GM12878 (cell line): ENCODE measurements around the gene MAP4K1. TPM values are rescaled to one million over a fixed set of nuclear protein-coding genes. Genes with fewer than 3 reads are reported as not detected.
A peak's percentile ranks its signal among the peaks of the same experiment; 100 is the strongest.

Experiments used
- ATAC-seq: fragments of 200-7000 bp; cut with Tn5 transposase; 3 replicates; pipeline ENCODE4 v1.9.1; 2020; ENCODE audit warnings: mild to moderate bottlenecking, moderate library complexity
- BruUV-seq: library from RNA; stranded (reverse); fragments of 400-500 nt; replicated peaks from 2 replicates; lab custom pipeline; 2021; lab: Mats Ljungman, UMichigan
- CTCF ChIA-PET: fragments of 300-600 bp; sonication (Branson Sonifier 250); formaldehyde crosslinking; extraction: SDS; loops from one replicate; lab custom pipeline; 2021; ENCODE audit warnings: inconsistent platforms; lab: Yijun Ruan, JAX
- POLR2A ChIA-PET: fragments of 350-600 bp; formaldehyde crosslinking; extraction: SDS; loops from one replicate; lab custom pipeline; 2021; ENCODE audit warnings: inconsistent platforms; lab: Charles Lee
- RAD21 ChIA-PET: fragments of 300-600 bp; sonication (Branson Sonifier 250); formaldehyde crosslinking; loops from one replicate; lab custom pipeline; 2023; ENCODE audit warnings: antibody characterized with exemption; ENCODE audit not compliant: unreplicated experiment; lab: Charles Lee
- SMC1A ChIA-PET: fragments of 300-600 bp; sonication (Branson Sonifier 250); formaldehyde crosslinking; loops from one replicate; lab custom pipeline; 2023; ENCODE audit not compliant: unreplicated experiment, uncharacterized antibody; lab: Charles Lee
- DNase-seq: peaks from one replicate; pipeline ENCODE4 v3.0.0-alpha.2; 2011; ENCODE audit warnings: low read depth, low spot score
- FAIRE-seq: peaks from 3 replicates; lab custom pipeline; 2011; peaks lifted over from hg19 to GRCh38; lab: Jason Lieb, UNC
- H2AFZ ChIP-seq: 2 replicates; pipeline ENCODE4 v1.6.0; 2011; ENCODE audit warnings: low read depth, low read length, control low read depth; ENCODE audit not compliant: control insufficient read depth
- H3K27ac ChIP-seq: 2 replicates; pipeline ENCODE4 v1.5.1; 2011; ENCODE audit warnings: control low read depth; ENCODE audit not compliant: control insufficient read depth, insufficient read depth
- H3K27me3 ChIP-seq, 2 experiments: replicated peaks in 1 of 2; 2 replicates each; pipeline versions ENCODE4 v1.6.0 to v1.6.1; 2011; ENCODE audit warnings: low read length in 1 of 2; ENCODE audit not compliant: control insufficient read depth in 2 of 2, insufficient read depth in 2 of 2
- H3K36me3 ChIP-seq, 2 experiments: 2 replicates each; pipeline ENCODE4 v1.5.1; 2011; ENCODE audit warnings: low read length in 1 of 2; ENCODE audit not compliant: control insufficient read depth in 2 of 2, insufficient read depth in 2 of 2
- H3K4me1 ChIP-seq: 2 replicates; pipeline ENCODE4 v1.6.1; 2011; ENCODE audit warnings: mild to moderate bottlenecking, low read length, moderate library complexity, mixed read lengths; ENCODE audit not compliant: control insufficient read depth, insufficient read depth
- H3K4me2 ChIP-seq: 2 replicates; pipeline ENCODE4 v1.6.0; 2011; ENCODE audit warnings: control low read depth; ENCODE audit not compliant: control insufficient read depth, insufficient read depth
- H3K4me3 ChIP-seq: fragments of 200-600 bp; sonication (generic); 2 replicates; pipeline ENCODE4 v1.5.1; 2016
- H3K79me2 ChIP-seq: 2 replicates; pipeline ENCODE4 v1.6.0; 2011; ENCODE audit warnings: low read length; ENCODE audit not compliant: control insufficient read depth, insufficient read depth
- H3K9ac ChIP-seq: 2 replicates; pipeline ENCODE4 v1.8.0; 2011; ENCODE audit warnings: low read length, control low read depth, mixed read lengths; ENCODE audit not compliant: control insufficient read depth, insufficient read depth
- H3K9me3 ChIP-seq: replicated peaks from 3 replicates; pipeline ENCODE4 v1.5.1; 2011; ENCODE audit warnings: mild to moderate bottlenecking, low read length; ENCODE audit not compliant: control insufficient read depth, insufficient read depth
- H4K20me1 ChIP-seq: 2 replicates; pipeline ENCODE4 v1.6.0; 2011; ENCODE audit not compliant: control insufficient read depth, insufficient read depth
- BHLHE40 ChIP-seq, 2 experiments: fragments of 450-650 bp in 1 of 2; IDR thresholded peaks; 2 replicates each; pipeline ENCODE4 v1.6.1; 2011 to 2017; ENCODE audit warnings: low read depth in 2 of 2, borderline replicate concordance in 1 of 2, improper control_type of control experiment in 1 of 2, low read length in 1 of 2, mild to moderate bottlenecking in 1 of 2
- CREB1 ChIP-seq: IDR thresholded peaks from 2 replicates; pipeline ENCODE4 v1.6.1; 2012; ENCODE audit warnings: low read depth, mild to moderate bottlenecking, inconsistent platforms
- DPF2 ChIP-seq: fragments of 450-650 bp; IDR thresholded peaks from 2 replicates; pipeline ENCODE4 v1.6.1; 2017; ENCODE audit warnings: mild to moderate bottlenecking
- EGR1 ChIP-seq, 2 experiments: IDR thresholded peaks; 1 replicate in 1 of 2; 2 replicates in 1 of 2; pipeline ENCODE4 v1.6.1; 2011 to 2012; ENCODE audit warnings: low read depth in 2 of 2, low read length in 2 of 2, borderline replicate concordance in 1 of 2, mild to moderate bottlenecking in 1 of 2, moderate library complexity in 1 of 2
- FOXM1 ChIP-seq: IDR thresholded peaks from 2 replicates; pipeline ENCODE4 v1.6.1; 2012; ENCODE audit warnings: low read depth, mild to moderate bottlenecking, inconsistent platforms, low read length, moderate library complexity
- GATAD2B ChIP-seq: fragments of 450-650 bp; conservative IDR thresholded peaks from 2 replicates; pipeline ENCODE4 v1.6.1; 2017; ENCODE audit warnings: low read depth, mild to moderate bottlenecking, moderate library complexity
- IKZF1 ChIP-seq: fragments of 450-650 bp; conservative IDR thresholded peaks from 2 replicates; pipeline ENCODE4 v1.6.1; 2017; ENCODE audit warnings: antibody characterized with exemption, mild to moderate bottlenecking
- LARP7 ChIP-seq: fragments of 450-650 bp; IDR thresholded peaks from 2 replicates; pipeline ENCODE4 v1.6.1; 2017; ENCODE audit warnings: mild to moderate bottlenecking
- MEF2A ChIP-seq: IDR thresholded peaks from 2 replicates; pipeline ENCODE4 v1.6.1; 2011; ENCODE audit warnings: low read depth, mild to moderate bottlenecking, low read length, moderate library complexity; ENCODE audit not compliant: insufficient read depth
- NR2F1 ChIP-seq: fragments of 450-650 bp; conservative IDR thresholded peaks from 2 replicates; pipeline ENCODE4 v1.6.1; 2017; ENCODE audit warnings: mild to moderate bottlenecking
- PAX5 ChIP-seq: IDR thresholded peaks from 2 replicates; pipeline ENCODE4 v1.6.1; 2011; ENCODE audit warnings: low read depth, low read length, borderline replicate concordance
- RB1 ChIP-seq: fragments of 450-650 bp; formaldehyde crosslinking; IDR thresholded peaks from 2 replicates; pipeline ENCODE4 v1.6.1; 2017; ENCODE audit warnings: mild to moderate bottlenecking, borderline replicate concordance
- RELA ChIP-seq: fragments of 450-650 bp; IDR thresholded peaks from 2 replicates; pipeline ENCODE4 v1.8.0; 2014; ENCODE audit warnings: borderline replicate concordance; ENCODE audit not compliant: partially characterized antibody
- SPI1 ChIP-seq: IDR thresholded peaks from 2 replicates; pipeline ENCODE4 v1.6.1; 2011; ENCODE audit warnings: low read depth, mild to moderate bottlenecking, low read length, moderate library complexity, borderline replicate concordance; ENCODE audit not compliant: insufficient read depth
- YY1 ChIP-seq: IDR thresholded peaks from 2 replicates; pipeline ENCODE4 v1.6.1; 2011; ENCODE audit warnings: low read depth, mild to moderate bottlenecking, low read length
- ZNF207 ChIP-seq: fragments of 450-650 bp; IDR thresholded peaks from 2 replicates; pipeline ENCODE4 v1.6.1; 2014; ENCODE audit warnings: antibody characterized with exemption, mild to moderate bottlenecking, borderline replicate concordance
- WGBS: methylation state at CpG from one replicate; pipeline ENCODE4 v1.1.6; 2016; ENCODE audit warnings: low lambda C conversion rate; ENCODE audit not compliant: insufficient replicate concordance, insufficient coverage; ENCODE audit errors: missing lambda C conversion rate; 5-methylcytosine and 5-hydroxymethylcytosine counted together
- in situ Hi-C: fragments of 300-500 bp; cut with MboI; formaldehyde crosslinking; loops from 9 replicates; pipeline ENCODE4 v1.14.3; 2018; ENCODE audit warnings: mixed read lengths
- intact Hi-C: fragments of 100-400 bp; cut with micrococcal nuclease; formaldehyde crosslinking; loops from one replicate; pipeline ENCODE4 v1.14.2; 2022; ENCODE audit not compliant: unreplicated experiment
- polyA plus RNA-seq, 11 experiments: library from polyadenylated mRNA; depleted of rRNA in 4 of 11; unstranded in 6 of 11; stranded (reverse) in 5 of 11; fragments of >200 nt; fragmentation: Nextera tagmentation in 4 of 11; fragmentation: Illumina TruSeq in 1 of 11; extraction: Ambion mirVana in 4 of 11; extraction: Trizol in 1 of 11; gene quantifications; 1 replicate in 1 of 11; 2 replicates in 10 of 11; pipeline versions ENCODE4 v1.2.1 to v1.2.3, GENCODE V29; 2011 to 2016; ENCODE audit warnings: inconsistent platforms in 2 of 11, missing spikeins in 2 of 11, low read depth in 1 of 11
- total RNA-seq, 4 experiments: library from RNA; depleted of rRNA in 3 of 4; stranded (reverse); fragments of >200 nt in 3 of 4; fragmentation: Illumina TruSeq in 1 of 4; extraction: Trizol in 1 of 4; gene quantifications; 2 replicates each; pipeline versions ENCODE4 v1.2.1 to v1.2.3, GENCODE V29; 2013 to 2021
- TF ChIP-seq, protein P1 (sequence below): fragments of 450-650 bp; IDR thresholded peaks from 2 replicates; pipeline ENCODE4 v1.6.1; 2017; ENCODE audit warnings: mild to moderate bottlenecking, moderate library complexity
- TF ChIP-seq, protein P2 (sequence below): fragments of 450-650 bp; IDR thresholded peaks from 2 replicates; pipeline ENCODE4 v1.6.1; 2017; ENCODE audit warnings: low read depth, mild to moderate bottlenecking, moderate library complexity

The MAP4K1 gene
- total and polyA plus RNA-seq, 10 of the 15 experiments (the other 5 are each of a cell fraction or from before 2014, with no cell fraction given): 39.2 to 306 (median 140) TPM

DNA sequence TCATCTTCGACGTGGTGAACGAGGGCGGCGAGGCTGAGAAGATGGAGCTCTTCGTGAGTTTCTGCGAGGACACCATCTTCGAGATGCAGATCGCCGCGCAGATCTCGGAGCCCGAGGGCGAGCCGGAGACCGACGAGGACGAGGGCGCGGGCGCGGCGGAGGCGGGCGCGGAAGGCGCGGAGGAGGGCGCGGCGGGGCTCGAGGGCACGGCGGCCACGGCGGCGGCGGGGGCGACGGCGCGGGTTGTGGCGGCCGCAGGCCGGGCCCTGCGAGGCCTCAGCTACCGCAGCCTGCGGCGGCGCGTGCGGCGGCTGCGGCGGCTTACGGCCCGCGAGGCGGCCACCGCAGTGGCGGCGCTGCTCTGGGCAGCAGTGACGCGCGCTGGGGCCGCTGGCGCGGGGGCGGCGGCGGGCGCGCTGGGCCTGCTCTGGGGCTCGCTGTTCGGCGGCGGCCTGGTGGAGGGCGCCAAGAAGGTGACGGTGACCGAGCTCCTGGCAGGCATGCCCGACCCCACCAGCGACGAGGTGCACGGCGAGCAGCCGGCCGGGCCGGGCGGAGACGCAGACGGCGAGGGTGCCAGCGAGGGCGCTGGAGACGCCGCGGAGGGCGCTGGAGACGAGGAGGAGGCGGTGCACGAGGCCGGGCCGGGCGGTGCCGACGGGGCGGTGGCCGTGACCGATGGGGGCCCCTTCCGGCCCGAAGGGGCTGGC is 52.6 kb downstream of the MAP4K1 start:
- H2AFZ ChIP-seq: no peak overlapping the region; the same call in 1 of the 2 replicates
- H3K4me2 ChIP-seq: peak overlapping the region; percentile 48; the same call in 1 of the 2 replicates
- no peaks in the 10 kb centered on the region for H3K79me2 ChIP-seq
- H3K36me3 ChIP-seq: no peaks in the 10 kb centered on the region
- BruUV-seq: no TSS peak
- no peaks in the 10 kb centered on the region for H4K20me1 ChIP-seq
- SMC1A ChIA-PET: interaction anchor here (1.5 kb wide), 1 partner anchor 21 kb away, joined by 3 read pairs; no protein-coding TSS in a partner anchor
- POLR2A ChIA-PET: interaction anchor here (1.1 kb wide), 1 partner anchor 30 kb away, joined by 4 read pairs; no protein-coding TSS in a partner anchor
- WGBS: 5% methylated on average over 41 of the region's 111 CpGs
- RAD21 ChIA-PET: interaction anchor here (1.0 to 1.6 kb wide), 2 partner anchors 53 to 70 kb away, joined by 4 to 7 read pairs; partner anchors contain the start of gene MAP4K1
- H3K4me1 ChIP-seq: peaks cover 17% of the 10 kb centered on the region
- FAIRE-seq (no peak), DNase-seq (no peak), ATAC-seq (peak; percentile 58)
- intact Hi-C loops (no loop called here), in situ Hi-C loops (loop anchor here (5.0 kb wide), 1 partner anchor 52 kb away; the partner anchor contains the start of genes EIF3K and MAP4K1)
- 0 out of 2 replicates have a peak overlapping the region, but pooled peaks have one; percentile 36 for H3K4me3 ChIP-seq
- CTCF ChIA-PET: interaction anchor here (0.6 to 3.4 kb wide), 4 partner anchors 12 to 54 kb away, joined by 3 to 9 read pairs (median 3); partner anchors contain the start of gene EIF3K
- H3K9ac ChIP-seq: no peak overlapping the region
- H3K9me3 ChIP-seq: no peaks in the 10 kb centered on the region
- H3K27ac ChIP-seq: no peak overlapping the region
- H3K27me3 ChIP-seq: 0 out of 4 replicates have a peak, but pooled peaks cover 0 to 2% of the 10 kb centered on the region in 2 experiments
- TF ChIP-seq YY1 (no peak), CREB1 (no peak), RELA (no peak), MEF2A (no peak), FOXM1 (no peak), NR2F1 (peak; percentile 41; the same call in 1 of the 2 replicates), DPF2 (peak; percentile 83), LARP7 (peak; percentile 70), EGR1 (IDR thresholded peaks at IDR 0.05; ENCODE audit: borderline replicate concordance in 1 of 2, low read depth in 2 of 2, low read length in 2 of 2) (peak in 1 of 2 experiments; percentile 77; a peak in 1 of 3 replicates), IKZF1 (peak; percentile 81), GATAD2B (peak; percentile 88), SPI1 (no peak), RB1 (0 out of 2 replicates have a peak, but pooled peaks have one; percentile 24), PAX5 (peak; percentile 50; the same call in 1 of the 2 replicates), ZNF207 (0 out of 2 replicates have a peak, but pooled peaks have one; percentile 58), BHLHE40 (IDR thresholded peaks at IDR 0.05; ENCODE audit: borderline replicate concordance in 1 of 2, low read depth in 2 of 2, low read length in 1 of 2) (peak in 1 of 2 experiments; percentile 81; a peak in 1 of 4 replicates)
- TF ChIP-seq, protein P1, sequence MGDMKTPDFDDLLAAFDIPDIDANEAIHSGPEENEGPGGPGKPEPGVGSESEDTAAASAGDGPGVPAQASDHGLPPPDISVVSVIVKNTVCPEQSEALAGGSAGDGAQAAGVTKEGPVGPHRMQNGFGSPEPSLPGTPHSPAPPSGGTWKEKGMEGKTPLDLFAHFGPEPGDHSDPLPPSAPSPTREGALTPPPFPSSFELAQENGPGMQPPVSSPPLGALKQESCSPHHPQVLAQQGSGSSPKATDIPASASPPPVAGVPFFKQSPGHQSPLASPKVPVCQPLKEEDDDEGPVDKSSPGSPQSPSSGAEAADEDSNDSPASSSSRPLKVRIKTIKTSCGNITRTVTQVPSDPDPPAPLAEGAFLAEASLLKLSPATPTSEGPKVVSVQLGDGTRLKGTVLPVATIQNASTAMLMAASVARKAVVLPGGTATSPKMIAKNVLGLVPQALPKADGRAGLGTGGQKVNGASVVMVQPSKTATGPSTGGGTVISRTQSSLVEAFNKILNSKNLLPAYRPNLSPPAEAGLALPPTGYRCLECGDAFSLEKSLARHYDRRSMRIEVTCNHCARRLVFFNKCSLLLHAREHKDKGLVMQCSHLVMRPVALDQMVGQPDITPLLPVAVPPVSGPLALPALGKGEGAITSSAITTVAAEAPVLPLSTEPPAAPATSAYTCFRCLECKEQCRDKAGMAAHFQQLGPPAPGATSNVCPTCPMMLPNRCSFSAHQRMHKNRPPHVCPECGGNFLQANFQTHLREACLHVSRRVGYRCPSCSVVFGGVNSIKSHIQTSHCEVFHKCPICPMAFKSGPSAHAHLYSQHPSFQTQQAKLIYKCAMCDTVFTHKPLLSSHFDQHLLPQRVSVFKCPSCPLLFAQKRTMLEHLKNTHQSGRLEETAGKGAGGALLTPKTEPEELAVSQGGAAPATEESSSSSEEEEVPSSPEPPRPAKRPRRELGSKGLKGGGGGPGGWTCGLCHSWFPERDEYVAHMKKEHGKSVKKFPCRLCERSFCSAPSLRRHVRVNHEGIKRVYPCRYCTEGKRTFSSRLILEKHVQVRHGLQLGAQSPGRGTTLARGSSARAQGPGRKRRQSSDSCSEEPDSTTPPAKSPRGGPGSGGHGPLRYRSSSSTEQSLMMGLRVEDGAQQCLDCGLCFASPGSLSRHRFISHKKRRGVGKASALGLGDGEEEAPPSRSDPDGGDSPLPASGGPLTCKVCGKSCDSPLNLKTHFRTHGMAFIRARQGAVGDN: peak; percentile 83
- TF ChIP-seq, protein P2, sequence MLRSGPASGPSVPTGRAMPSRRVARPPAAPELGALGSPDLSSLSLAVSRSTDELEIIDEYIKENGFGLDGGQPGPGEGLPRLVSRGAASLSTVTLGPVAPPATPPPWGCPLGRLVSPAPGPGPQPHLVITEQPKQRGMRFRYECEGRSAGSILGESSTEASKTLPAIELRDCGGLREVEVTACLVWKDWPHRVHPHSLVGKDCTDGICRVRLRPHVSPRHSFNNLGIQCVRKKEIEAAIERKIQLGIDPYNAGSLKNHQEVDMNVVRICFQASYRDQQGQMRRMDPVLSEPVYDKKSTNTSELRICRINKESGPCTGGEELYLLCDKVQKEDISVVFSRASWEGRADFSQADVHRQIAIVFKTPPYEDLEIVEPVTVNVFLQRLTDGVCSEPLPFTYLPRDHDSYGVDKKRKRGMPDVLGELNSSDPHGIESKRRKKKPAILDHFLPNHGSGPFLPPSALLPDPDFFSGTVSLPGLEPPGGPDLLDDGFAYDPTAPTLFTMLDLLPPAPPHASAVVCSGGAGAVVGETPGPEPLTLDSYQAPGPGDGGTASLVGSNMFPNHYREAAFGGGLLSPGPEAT: no peak
